PC-3 (cell line): ENCODE results near the gene NUP50. TPM values are rescaled to one million over a fixed set of nuclear protein-coding genes. Genes with fewer than 3 reads are reported as not detected.

Source experiments
- ATAC-seq: fragments of 200-7000 bp; cut with Tn5 transposase; 2 replicates; pipeline ENCODE4 v1.9.1; 2020; ENCODE audit warnings: mild to moderate bottlenecking, moderate library complexity
- BruUV-seq: library from RNA; stranded (reverse); fragments of 400-500 nt; replicated peaks from 2 replicates; lab custom pipeline; 2021; lab: Mats Ljungman, UMichigan
- CTCF ChIA-PET: fragments of 300-600 bp; sonication (Branson Sonifier 250); formaldehyde crosslinking; loops from one replicate; lab custom pipeline; 2022; ENCODE audit warnings: antibody characterized with exemption; lab: Charles Lee
- POLR2A ChIA-PET: fragments of 300-600 bp; sonication (Branson Sonifier 250); formaldehyde crosslinking; loops from one replicate; lab custom pipeline; 2022; ENCODE audit warnings: antibody characterized with exemption; ENCODE audit not compliant: unreplicated experiment; lab: Charles Lee
- DNase-seq: peaks from one replicate; pipeline ENCODE4 v3.0.0-alpha.2; 2015
- H2AFZ ChIP-seq: fragments of 300-600 bp; sonication (generic); 2 replicates; pipeline ENCODE4 v1.6.0; 2016; ENCODE audit warnings: antibody characterized with exemption, low read length
- H3F3A ChIP-seq: fragments of 300-600 bp; sonication (generic); one replicate; pipeline ENCODE4 v1.6.0; 2017; ENCODE audit warnings: antibody characterized with exemption, low read length, control low read depth, mild to moderate bottlenecking; ENCODE audit not compliant: unreplicated experiment
- H3K27ac ChIP-seq: fragments of 300-600 bp; sonication (generic); 2 replicates; pipeline ENCODE4 v1.5.1; 2016; ENCODE audit warnings: mild to moderate bottlenecking, low read length
- H3K27me3 ChIP-seq: fragments of 300-600 bp; sonication (generic); 2 replicates; pipeline ENCODE4 v1.6.1; 2016; ENCODE audit warnings: low read length, mixed read lengths
- H3K36me3 ChIP-seq: fragments of 300-600 bp; sonication (generic); 2 replicates; pipeline ENCODE4 v1.6.1; 2016; ENCODE audit warnings: low read depth, mixed run types, low read length, mixed read lengths
- H3K4me1 ChIP-seq: fragments of 300-600 bp; sonication (generic); 2 replicates; pipeline ENCODE4 v1.5.1; 2016; ENCODE audit warnings: low read length; ENCODE audit not compliant: insufficient read depth
- H3K4me2 ChIP-seq: fragments of 300-600 bp; sonication (generic); 2 replicates; pipeline ENCODE4 v1.6.0; 2016; ENCODE audit warnings: low read length
- H3K4me3 ChIP-seq: fragments of 300-600 bp; sonication (generic); 2 replicates; pipeline ENCODE4 v1.5.1; 2016; ENCODE audit warnings: mild to moderate bottlenecking, low read length, mixed read lengths
- H3K79me2 ChIP-seq: fragments of 300-600 bp; sonication (generic); 2 replicates; pipeline ENCODE4 v1.6.1; 2017; ENCODE audit warnings: low read length, mixed read lengths
- H3K9ac ChIP-seq: fragments of 300-600 bp; sonication (generic); 2 replicates; pipeline ENCODE4 v1.6.0; 2016; ENCODE audit warnings: mild to moderate bottlenecking, low read length
- H3K9me2 ChIP-seq: fragments of 300-600 bp; sonication (generic); replicated peaks from 2 replicates; pipeline ENCODE4 v1.6.1; 2016; ENCODE audit warnings: mixed run types, low read length, mixed read lengths
- H3K9me3 ChIP-seq: fragments of 300-600 bp; sonication (generic); 2 replicates; pipeline ENCODE4 v1.6.1; 2016; ENCODE audit warnings: low read length, mixed read lengths
- H4K20me1 ChIP-seq: fragments of 300-600 bp; sonication (generic); 2 replicates; pipeline ENCODE4 v1.6.1; 2016; ENCODE audit warnings: low read length, mixed read lengths
- CTCF ChIP-seq: fragments of 300-600 bp; sonication (generic); conservative IDR thresholded peaks from 2 replicates; pipeline ENCODE4 v1.5.1; 2017; ENCODE audit warnings: antibody characterized with exemption, low read depth, mild to moderate bottlenecking, low read length
- EZH2 ChIP-seq: fragments of 300-600 bp; sonication (generic); IDR thresholded peaks from one replicate; pipeline ENCODE4 v1.6.1; 2017; ENCODE audit warnings: antibody characterized with exemption, mild to moderate bottlenecking, low read length; ENCODE audit not compliant: unreplicated experiment
- EZH2phosphoT487 ChIP-seq: fragments of 300-600 bp; sonication (generic); IDR thresholded peaks from 2 replicates; pipeline ENCODE4 v1.6.1; 2018; ENCODE audit warnings: mild to moderate bottlenecking, antibody characterized with exemption, low read length, borderline replicate concordance
- intact Hi-C: fragments of 100-400 bp; cut with micrococcal nuclease; formaldehyde crosslinking; loops from 2 replicates; pipeline ENCODE4 v1.9.0; 2023
- total RNA-seq: library from RNA; depleted of rRNA; stranded (reverse); fragments of >200 nt; gene quantifications from 2 replicates; pipeline ENCODE4 v1.2.3, GENCODE V29; 2014

NUP50 gene
- total RNA-seq, 1 experiment from 2014 or later: 69.9 TPM

GRCh38 chr22:45163099-45163450 lies 650 bp upstream of the NUP50 start:
- peak overlapping the region; percentile 99 for H3K4me3 ChIP-seq
- TF ChIP-seq CTCF (no peak), EZH2 (no peak), EZH2phosphoT487 (no peak)
- ChIA-PET CTCF (no interaction called here), POLR2A (interaction anchor here (0.6 to 1.0 kb wide), 2 partner anchors 43 to 469 kb away, joined by 3 to 16 read pairs; no protein-coding TSS in a partner anchor)
- ATAC-seq (peak; percentile 8), DNase-seq (peak; percentile 18)
- H3K4me1 ChIP-seq: peaks cover 28% of the 10 kb centered on the region
- H3K4me2 ChIP-seq: peak overlapping the region; percentile 95
- H3K36me3 ChIP-seq: peaks cover 10% of the 10 kb centered on the region
- peaks cover 13% of the 10 kb centered on the region for H4K20me1 ChIP-seq
- H2AFZ ChIP-seq: peak overlapping the region; percentile 69
- H3K27ac ChIP-seq: peak overlapping the region; percentile 99
- no peaks in the 10 kb centered on the region for H3K27me3 ChIP-seq
- peak overlapping the region; percentile 100 for H3K9ac ChIP-seq
- BruUV-seq: no TSS peak
- H3K9me2 ChIP-seq: no peaks in the 10 kb centered on the region
- H3K9me3 ChIP-seq: no peaks in the 10 kb centered on the region
- peaks cover 3% of the 10 kb centered on the region for H3F3A ChIP-seq
- peaks cover 93% of the 10 kb centered on the region for H3K79me2 ChIP-seq
- intact Hi-C loops: loop anchor here (5.0 kb wide), 1 partner anchor 61 kb away; no protein-coding TSS in a partner anchor

- TF ChIP-seq EZH2phosphoT487 (no peak), CTCF (no peak), EZH2 (no peak)
- Histone ChIP-seq H3K27me3 (no peaks in the 10 kb centered on the region), H3K9me3 (no peaks in the 10 kb centered on the region), H3K9me2 (no peaks in the 10 kb centered on the region), H3K79me2 (peaks cover 92% of the 10 kb centered on the region), H3K4me1 (peaks cover 27% of the 10 kb centered on the region), H3K36me3 (peaks cover 19% of the 10 kb centered on the region), H3K4me3 (peak overlapping the region; percentile 99), H3F3A (peaks cover 3% of the 10 kb centered on the region), H3K9ac (peak overlapping the region; percentile 100), H2AFZ (peak overlapping the region; percentile 72), H3K27ac (peak overlapping the region; percentile 73), H4K20me1 (peaks cover 13% of the 10 kb centered on the region), H3K4me2 (peak overlapping the region; percentile 98)
- CTCF ChIA-PET: interaction anchor here (0.5 to 0.6 kb wide), 2 partner anchors 15 to 19 kb away, joined by 3 to 7 read pairs; no protein-coding TSS in a partner anchor
- no TSS peak for BruUV-seq
- POLR2A ChIA-PET: interaction anchor here (1.0 kb wide), 1 partner anchor 44 kb away, joined by 16 read pairs; no protein-coding TSS in a partner anchor
- no peak for DNase-seq
- intact Hi-C loops: loop anchor here (5.0 kb wide), 1 partner anchor 62 kb away; no protein-coding TSS in a partner anchor
- peak; percentile 7 for ATAC-seq
Observed at GRCh38 chr22:45164270-45165088, 754 bp downstream of the NUP50 start.
